Measurements from ENCODE around the gene DDRGK1. TPM values are rescaled to one million over a fixed set of nuclear protein-coding genes. Genes with fewer than 3 reads are reported as not detected.

DDRGK1 gene
- total RNA-seq, 1 donor from 2014 or later = 59.3 TPM

GRCh38 chr20:3235666-3236324 lies 31.3 kb upstream of the DDRGK1 start:
- DNase-seq (ENCODE audit: low spot score) = no peak

- no peak for DNase-seq (ENCODE audit: low spot score)
These were observed 29.6 kb upstream of the DDRGK1 start for GRCh38 chr20:3233991-3234498.

GRCh38 chr20:3233131-3233990 lies 28.9 kb upstream of the DDRGK1 start:
- no peak for DNase-seq (ENCODE audit: low spot score)

- no peak for DNase-seq (ENCODE audit: low spot score)
These were observed 27.6 kb upstream of the DDRGK1 start for GRCh38 chr20:3231889-3232588.

- DNase-seq (ENCODE audit: low spot score) = no peak
These were observed 26.6 kb upstream of the DDRGK1 start for GRCh38 chr20:3231116-3231515.

GRCh38 chr20:3229798-3230197 lies 25.3 kb upstream of the DDRGK1 start:
- DNase-seq (ENCODE audit: low spot score) = no peak

- DNase-seq (ENCODE audit: low spot score) = no peak
These were observed 24.7 kb upstream of the DDRGK1 start for GRCh38 chr20:3229158-3229557.

- DNase-seq (ENCODE audit: low spot score) = no peak
These were observed 24.2 kb upstream of the DDRGK1 start for GRCh38 chr20:3228750-3229032.

- no peak for DNase-seq (ENCODE audit: low spot score)
These were observed 23.7 kb upstream of the DDRGK1 start for GRCh38 chr20:3227936-3228749.

- DNase-seq (ENCODE audit: low spot score) = no peak
These were observed 23.0 kb upstream of the DDRGK1 start for GRCh38 chr20:3227506-3227905.

GRCh38 chr20:3226864-3227263 lies 22.4 kb upstream of the DDRGK1 start:
- no peak for DNase-seq (ENCODE audit: low spot score)

- DNase-seq (ENCODE audit: low spot score) = no peak
These were observed 21.6 kb upstream of the DDRGK1 start for GRCh38 chr20:3226093-3226492.

GRCh38 chr20:3224681-3225421 lies 20.4 kb upstream of the DDRGK1 start:
- DNase-seq (ENCODE audit: low spot score) = no peak

GRCh38 chr20:3223994-3224680 lies 19.7 kb upstream of the DDRGK1 start:
- no peak for DNase-seq (ENCODE audit: low spot score)

GRCh38 chr20:3223651-3223993 lies 19.1 kb upstream of the DDRGK1 start:
- no peak for DNase-seq (ENCODE audit: low spot score)

GRCh38 chr20:3222635-3223600 lies 18.4 kb upstream of the DDRGK1 start:
- no peak for DNase-seq (ENCODE audit: low spot score)

GRCh38 chr20:3221398-3222226 lies 17.1 kb upstream of the DDRGK1 start:
- no peak for DNase-seq (ENCODE audit: low spot score)
